HG02571 (cell line): Measurements from ENCODE around the gene FOXF2.

Source experiments
- ATAC-seq: cut with Tn5 transposase; IDR thresholded peaks from one replicate; pipeline ENCODE4 v1.9.1; 2021; ENCODE audit warnings: mild to moderate bottlenecking, moderate library complexity; ENCODE audit not compliant: unreplicated experiment

FOXF2 gene

GRCh38 chr6:1438471-1438881 lies 49.1 kb downstream of the FOXF2 start:
- ATAC-seq = no peak

GRCh38 chr6:1439349-1439748 lies 50.0 kb downstream of the FOXF2 start:
- no peak for ATAC-seq

- no peak for ATAC-seq
Measured at GRCh38 chr6:1442929-1443328, 53.6 kb downstream of the FOXF2 start.
